Neutrophil (primary cell): ENCODE measurements around the gene PIK3R6.

Source experiments
- H3K27ac ChIP-seq: fragments of 200-600 bp; sonication (generic); 2 replicates; pipeline ENCODE4 v1.5.1; 2016; ENCODE audit warnings: mild to moderate bottlenecking, moderate library complexity
- H3K27me3 ChIP-seq: fragments of 200-600 bp; sonication (generic); 2 replicates; pipeline ENCODE4 v1.6.0; 2016; ENCODE audit warnings: mild to moderate bottlenecking
- H3K36me3 ChIP-seq: fragments of 200-600 bp; sonication (generic); 2 replicates; pipeline ENCODE4 v1.5.1; 2017
- H3K4me1 ChIP-seq, 2 experiments: fragments of 200-600 bp in 1 of 2; sonication (generic) in 1 of 2; 1 replicate in 1 of 2; 2 replicates in 1 of 2; pipeline versions ENCODE4 v1.5.1 to v1.6.1; 2013 to 2016; ENCODE audit warnings: low read depth in 1 of 2, low read length in 1 of 2, mild to moderate bottlenecking in 1 of 2, moderate library complexity in 1 of 2; ENCODE audit not compliant: control insufficient read depth in 1 of 2, insufficient read depth in 1 of 2
- H3K4me3 ChIP-seq, 2 experiments: fragments of 200-600 bp in 1 of 2; sonication (generic) in 1 of 2; 1 replicate in 1 of 2; 2 replicates in 1 of 2; pipeline ENCODE4 v1.5.1; 2013 to 2016; ENCODE audit warnings: low read depth in 1 of 2, low read length in 1 of 2, mild to moderate bottlenecking in 1 of 2, moderate library complexity in 1 of 2
- H3K9me3 ChIP-seq: fragments of 200-600 bp; sonication (generic); 2 replicates; pipeline ENCODE4 v1.5.1; 2016
- CTCF ChIP-seq: fragments of 200-600 bp; sonication (generic); IDR thresholded peaks from 2 replicates; pipeline ENCODE4 v1.5.1; 2016; ENCODE audit warnings: antibody characterized with exemption

PIK3R6 gene

DNA sequence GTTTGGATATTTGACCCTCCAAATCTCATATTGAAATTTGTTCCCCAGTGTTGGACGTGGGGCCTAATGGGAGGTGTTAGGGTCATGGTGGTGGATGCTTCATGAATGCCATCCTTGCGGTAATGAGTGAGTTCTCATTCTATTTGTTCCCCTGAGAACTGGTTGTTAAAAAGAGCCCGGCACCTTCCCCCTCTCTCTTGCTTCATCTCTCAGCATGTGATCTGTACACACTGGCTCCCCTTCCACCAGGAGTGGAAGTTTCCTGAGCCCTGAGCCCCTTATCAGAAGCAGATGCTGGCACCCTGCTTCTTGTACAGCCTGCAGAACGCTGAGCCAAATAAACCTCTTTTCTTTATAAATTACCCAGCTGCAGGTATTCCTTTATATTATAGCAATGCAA, 25.6 kb downstream of the PIK3R6 start:
- H3K27ac ChIP-seq, result no peak overlapping the region
- peaks cover 14 to 17% of the 10 kb centered on the region in 2 experiments for H3K4me1 ChIP-seq
- H3K27me3 ChIP-seq, result no peaks in the 10 kb centered on the region
- TF ChIP-seq CTCF, result no peak
- H3K36me3 ChIP-seq, result peaks cover 49% of the 10 kb centered on the region
- H3K4me3 ChIP-seq, result no peak overlapping the region
- no peaks in the 10 kb centered on the region for H3K9me3 ChIP-seq

DNA sequence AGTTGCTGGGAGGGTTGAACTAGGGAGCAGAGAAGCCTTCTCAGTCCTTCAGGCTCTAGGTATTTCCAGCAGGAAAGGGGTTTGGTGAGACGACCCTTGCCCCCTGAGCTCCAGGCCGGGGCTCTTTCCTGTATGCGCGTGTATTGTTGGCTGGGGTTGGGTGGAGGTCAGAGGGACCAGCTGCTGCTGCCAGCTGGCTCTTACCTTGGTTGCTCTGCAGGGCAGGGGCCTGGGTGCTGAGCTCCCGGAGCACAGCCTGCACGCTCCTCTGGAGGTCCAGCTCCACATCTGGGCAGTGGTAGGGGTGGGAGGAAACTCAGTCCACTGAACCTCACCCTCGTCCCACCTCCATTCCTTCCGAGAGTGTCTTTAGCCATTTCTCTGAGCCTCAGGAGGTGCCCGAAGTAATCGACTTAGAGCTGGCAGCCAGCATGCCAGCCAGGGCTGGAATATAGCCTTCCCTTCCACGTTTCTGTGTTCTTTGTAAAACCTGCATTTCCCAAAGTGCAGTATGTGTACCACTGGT, 28.0 kb downstream of the PIK3R6 start:
- Histone ChIP-seq H3K4me1 (peaks cover 14 to 17% of the 10 kb centered on the region in 2 experiments), H3K9me3 (no peaks in the 10 kb centered on the region), H3K36me3 (peaks cover 60% of the 10 kb centered on the region), H3K27ac (no peak overlapping the region), H3K27me3 (no peaks in the 10 kb centered on the region), H3K4me3 (no peak overlapping the region)
- no peak for TF ChIP-seq CTCF

DNA sequence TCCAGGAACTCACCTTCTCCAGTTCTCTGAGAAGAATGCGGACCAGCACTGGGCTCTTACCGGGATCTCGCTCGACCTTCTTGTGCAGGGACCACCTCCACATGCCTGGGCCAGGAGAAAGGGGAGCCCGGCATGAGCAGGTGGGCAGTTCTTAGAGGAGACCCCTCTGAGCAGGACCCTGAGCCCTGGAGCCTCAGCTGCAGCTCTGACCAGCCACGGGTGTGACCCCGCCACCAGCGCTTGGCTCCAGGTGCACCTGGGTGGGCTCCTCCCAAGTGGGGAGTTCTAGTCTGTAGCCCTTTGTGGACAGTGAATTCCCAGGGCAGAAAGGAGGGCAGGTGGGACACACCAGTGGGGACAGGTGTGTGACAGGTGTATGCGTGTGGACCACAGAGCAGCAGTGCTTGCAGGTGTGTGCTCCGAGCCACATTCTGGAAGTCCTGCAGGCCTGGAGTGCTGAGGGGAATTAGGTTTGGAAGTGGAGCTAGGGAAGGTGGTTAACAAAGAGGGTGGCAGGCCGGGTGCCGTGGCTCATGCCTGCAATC, 28.9 kb downstream of the PIK3R6 start:
- peaks cover 62% of the 10 kb centered on the region for H3K36me3 ChIP-seq
- no peak for TF ChIP-seq CTCF
- H3K27ac ChIP-seq, result no peak overlapping the region
- no peaks in the 10 kb centered on the region for H3K9me3 ChIP-seq
- H3K27me3 ChIP-seq, result no peaks in the 10 kb centered on the region
- H3K4me3 ChIP-seq, result no peak overlapping the region
- H3K4me1 ChIP-seq, result peaks cover 14 to 17% of the 10 kb centered on the region in 2 experiments

DNA sequence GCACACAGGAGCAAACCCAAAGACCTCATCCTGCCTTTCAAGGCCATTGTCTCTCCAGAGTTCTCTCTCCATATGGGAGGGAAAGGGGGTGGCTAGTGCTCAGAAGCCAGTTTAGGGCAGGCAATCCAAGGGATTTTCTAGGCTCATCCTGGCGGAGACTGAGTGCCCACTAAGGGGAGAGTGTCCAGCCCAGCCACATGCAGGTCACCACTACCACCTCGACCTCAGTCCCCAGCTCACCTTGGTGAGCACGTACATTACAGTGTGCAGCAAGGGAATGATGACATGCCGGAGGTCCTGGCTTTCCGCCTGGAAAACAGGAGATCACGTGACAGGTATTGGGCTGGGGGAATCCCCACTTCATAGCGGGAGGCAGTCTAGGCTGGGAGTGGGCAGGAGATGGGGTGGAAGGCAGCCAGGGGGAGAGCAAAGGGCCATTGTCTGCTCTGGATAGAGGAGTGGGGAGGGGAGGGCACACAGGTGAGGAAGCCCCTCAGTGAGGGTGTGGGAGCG, 29.9 kb downstream of the PIK3R6 start:
- H3K4me1 ChIP-seq, result peaks cover 5 to 8% of the 10 kb centered on the region in 2 experiments
- H3K36me3 ChIP-seq, result peaks cover 70% of the 10 kb centered on the region
- no peak overlapping the region for H3K4me3 ChIP-seq
- H3K27ac ChIP-seq, result no peak overlapping the region
- H3K9me3 ChIP-seq, result no peaks in the 10 kb centered on the region
- TF ChIP-seq CTCF, result no peak
- H3K27me3 ChIP-seq, result no peaks in the 10 kb centered on the region

GRCh38 chr17:8836821-8837562, 30.5 kb downstream of the PIK3R6 start:
- Histone ChIP-seq H3K4me1 (peaks cover 0 to 1% of the 10 kb centered on the region in 2 experiments), H3K27ac (no peak overlapping the region), H3K4me3 (no peak overlapping the region), H3K9me3 (no peaks in the 10 kb centered on the region), H3K36me3 (peaks cover 73% of the 10 kb centered on the region), H3K27me3 (no peaks in the 10 kb centered on the region)
- TF ChIP-seq CTCF, result no peak
